GM23338 (cell line): Measurements from ENCODE around the gene CHTF8. TPM values are rescaled to one million over a fixed set of nuclear protein-coding genes. Genes with fewer than 3 reads are reported as not detected.

Experiments
- ATAC-seq: fragments of 200-7000 bp; cut with Tn5 transposase; 3 replicates; pipeline ENCODE4 v1.9.1; 2020
- DNase-seq: peaks from one replicate; pipeline ENCODE4 v3.0.0-alpha.2; 2015; ENCODE audit warnings: low spot score
- H2AFZ ChIP-seq: fragments of 200-600 bp; sonication (generic); 2 replicates; pipeline ENCODE4 v1.8.0; 2016; ENCODE audit warnings: antibody characterized with exemption, mild to moderate bottlenecking, moderate library complexity
- H3F3A ChIP-seq: fragments of 200-600 bp; sonication (generic); replicated peaks from 2 replicates; pipeline ENCODE4 v1.8.0; 2017; ENCODE audit warnings: antibody characterized with exemption, mixed run types, low read depth
- H3K27ac ChIP-seq: fragments of 200-600 bp; sonication (generic); 2 replicates; pipeline ENCODE4 v1.6.1; 2016; ENCODE audit warnings: low read depth
- H3K27me3 ChIP-seq: fragments of 200-600 bp; sonication (generic); 2 replicates; pipeline ENCODE4 v1.8.0; 2016; ENCODE audit warnings: mild to moderate bottlenecking, mixed run types, moderate library complexity; ENCODE audit not compliant: insufficient read depth
- H3K36me3 ChIP-seq: fragments of 200-600 bp; sonication (generic); 2 replicates; pipeline ENCODE4 v1.8.0; 2016; ENCODE audit warnings: mild to moderate bottlenecking; ENCODE audit not compliant: insufficient read depth
- H3K4me1 ChIP-seq: fragments of 200-600 bp; sonication (generic); 2 replicates; pipeline ENCODE4 v1.8.0; 2016; ENCODE audit warnings: mild to moderate bottlenecking, moderate library complexity; ENCODE audit not compliant: insufficient read depth
- H3K4me2 ChIP-seq: fragments of 200-600 bp; sonication (generic); 2 replicates; pipeline ENCODE4 v1.7.1; 2017; ENCODE audit warnings: mixed run types
- H3K4me3 ChIP-seq: fragments of 200-600 bp; sonication (generic); 2 replicates; pipeline ENCODE4 v1.6.1; 2016; ENCODE audit warnings: mixed run types
- H3K79me2 ChIP-seq: fragments of 200-600 bp; sonication (generic); replicated peaks from 2 replicates; pipeline ENCODE4 v1.8.0; 2017; ENCODE audit warnings: mild to moderate bottlenecking; ENCODE audit not compliant: insufficient read depth
- H3K9me2 ChIP-seq: fragments of 200-600 bp; sonication (generic); 2 replicates; pipeline ENCODE4 v1.8.0; 2017; ENCODE audit not compliant: insufficient read depth
- H4K20me1 ChIP-seq: fragments of 200-600 bp; sonication (generic); replicated peaks from 2 replicates; pipeline ENCODE4 v1.8.0; 2017; ENCODE audit warnings: mild to moderate bottlenecking; ENCODE audit not compliant: insufficient read depth
- H3K27ac Mint-ChIP-seq: 2 replicates; pipeline ENCODE4 v1.8.0; 2020; ENCODE audit warnings: inconsistent platforms, mild to moderate bottlenecking, moderate library complexity, mixed read lengths
- H3K27me3 Mint-ChIP-seq: 3 replicates; pipeline ENCODE4 v1.8.0; 2022; ENCODE audit warnings: low read depth, mild to moderate bottlenecking, moderate library complexity, mixed read lengths, inconsistent platforms; ENCODE audit not compliant: insufficient read depth, poor library complexity
- H3K36me3 Mint-ChIP-seq: 3 replicates; pipeline ENCODE4 v1.8.0; 2021; ENCODE audit warnings: low read depth, mild to moderate bottlenecking, inconsistent platforms, moderate library complexity, mixed read lengths
- H3K4me1 Mint-ChIP-seq: 3 replicates; pipeline ENCODE4 v1.8.0; 2020; ENCODE audit warnings: mild to moderate bottlenecking, inconsistent platforms, mixed read lengths
- H3K4me3 Mint-ChIP-seq: 3 replicates; pipeline ENCODE4 v1.8.0; 2021; ENCODE audit warnings: moderate library complexity, mild to moderate bottlenecking, inconsistent platforms, mixed read lengths
- H3K9me3 Mint-ChIP-seq: 3 replicates; pipeline ENCODE4 v1.8.0; 2020; ENCODE audit warnings: moderate library complexity, mild to moderate bottlenecking, inconsistent platforms, mixed read lengths
- CREB1 ChIP-seq: fragments of 250-450 bp; sonication (Bioruptor Pico); IDR thresholded peaks from 2 replicates; pipeline ENCODE4 v1.5.0; 2020; ENCODE audit warnings: low read depth, mild to moderate bottlenecking, moderate library complexity
- CTCF ChIP-seq, 2 experiments: fragments of 200-600 bp in 1 of 2; sonication (generic) in 1 of 2; conservative IDR thresholded peaks; 2 replicates each; pipeline versions ENCODE4 v1.5.1 to v1.6.1; 2016 to 2017; ENCODE audit warnings: antibody characterized with exemption in 2 of 2, low read depth in 2 of 2, mild to moderate bottlenecking in 2 of 2, moderate library complexity in 1 of 2
- EZH2 ChIP-seq: fragments of 200-600 bp; sonication (generic); IDR thresholded peaks from one replicate; pipeline ENCODE4 v1.8.0; 2017; ENCODE audit warnings: antibody characterized with exemption, mild to moderate bottlenecking, low read depth; ENCODE audit not compliant: unreplicated experiment
- EZH2phosphoT487 ChIP-seq: fragments of 200-600 bp; sonication (generic); IDR thresholded peaks from one replicate; pipeline ENCODE4 v1.8.1; 2018; ENCODE audit warnings: antibody characterized with exemption; ENCODE audit not compliant: unreplicated experiment
- JUNB ChIP-seq: IDR thresholded peaks from one replicate; pipeline ENCODE4 v1.6.1; 2016; ENCODE audit warnings: antibody characterized with exemption; ENCODE audit not compliant: unreplicated experiment
- NANOG ChIP-seq: IDR thresholded peaks from 2 replicates; pipeline ENCODE4 v1.6.1; 2016; ENCODE audit warnings: antibody characterized with exemption, borderline replicate concordance
- POLR2AphosphoS5 ChIP-seq: IDR thresholded peaks from 2 replicates; pipeline ENCODE4 v1.6.1; 2016; ENCODE audit warnings: antibody characterized with exemption, low read depth
- STAT1 ChIP-seq: IDR thresholded peaks from one replicate; pipeline ENCODE4 v1.6.1; 2016; ENCODE audit warnings: antibody characterized with exemption; ENCODE audit not compliant: unreplicated experiment
- ZNF114 ChIP-seq: fragments of 250-450 bp; sonication (Bioruptor Pico); IDR thresholded peaks from 2 replicates; pipeline ENCODE4 v1.5.0; 2020; ENCODE audit warnings: mild to moderate bottlenecking, moderate library complexity
- ZNF331 ChIP-seq: fragments of 250-450 bp; sonication (Bioruptor Pico); IDR thresholded peaks from 2 replicates; pipeline ENCODE4 v1.5.0; 2020; ENCODE audit warnings: low read depth, mild to moderate bottlenecking, moderate library complexity
- ZNF462 ChIP-seq: fragments of 250-450 bp; sonication (Bioruptor Pico); IDR thresholded peaks from 2 replicates; pipeline ENCODE4 v1.5.0; 2020; ENCODE audit warnings: mild to moderate bottlenecking, moderate library complexity
- polyA plus RNA-seq: library from polyadenylated mRNA; unstranded; fragments of >200 nt; fragmentation: Nextera tagmentation; extraction: Ambion mirVana; gene quantifications from 2 replicates; pipeline ENCODE4 v1.2.1, GENCODE V29; 2016
- total RNA-seq: library from RNA; depleted of rRNA; stranded (reverse); fragments of >200 nt; shearing (Covaris generic); gene quantifications from 2 replicates; pipeline ENCODE4 v1.2.3, GENCODE V29; 2014
- TF ChIP-seq, protein P1 (sequence below): IDR thresholded peaks from one replicate; pipeline ENCODE4 v1.6.1; 2018; ENCODE audit warnings: antibody characterized with exemption; ENCODE audit not compliant: unreplicated experiment
- TF ChIP-seq, protein P2 (sequence below): IDR thresholded peaks from 2 replicates; pipeline ENCODE4 v1.6.1; 2016; ENCODE audit warnings: antibody characterized with exemption

The CHTF8 gene
- total and polyA plus RNA-seq, 2 experiments from 2014 or later, result 24.4 to 155 TPM

DNA sequence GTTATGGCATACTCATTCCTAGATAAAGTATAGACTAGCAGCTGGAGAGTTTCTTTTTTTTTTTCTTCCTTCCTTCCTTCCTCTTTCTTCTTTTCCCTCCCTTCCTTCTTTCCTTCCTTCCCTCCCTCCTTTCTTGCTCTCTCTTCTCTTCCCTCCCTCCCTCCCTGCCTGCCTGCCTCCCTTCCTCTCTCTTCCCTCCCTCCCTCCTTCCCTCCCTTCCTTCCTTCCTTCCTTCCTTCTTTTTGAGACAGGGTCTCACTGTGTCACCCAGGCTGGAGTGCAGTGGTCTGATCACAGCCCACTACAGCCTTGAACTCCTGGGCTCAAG, 47.6 kb upstream of the CHTF8 start:
- Mint-ChIP-seq H3K4me1 (no peaks in the 10 kb centered on the region), H3K4me3 (no peak overlapping the region), H3K36me3 (0 out of 3 replicates have a peak, but pooled peaks cover 2% of the 10 kb centered on the region), H3K27ac (no peak overlapping the region), H3K9me3 (no peaks in the 10 kb centered on the region), H3K27me3 (peaks cover 1% of the 10 kb centered on the region)
- Histone ChIP-seq H3K27me3 (no peaks in the 10 kb centered on the region), H3K79me2 (no peaks in the 10 kb centered on the region), H3K4me1 (no peaks in the 10 kb centered on the region), H3K4me2 (no peak overlapping the region), H3K9me2 (no peaks in the 10 kb centered on the region), H4K20me1 (no peaks in the 10 kb centered on the region), H3K27ac (no peak overlapping the region), H3K36me3 (no peaks in the 10 kb centered on the region), H2AFZ (no peak overlapping the region), H3K4me3 (no peak overlapping the region), H3F3A (0 out of 2 replicates have a peak, but pooled peaks cover 5% of the 10 kb centered on the region)
- no peak for TF ChIP-seq ZNF331
- no peak for TF ChIP-seq JUNB
- no peak for TF ChIP-seq ZNF114 (CRISPR knock-in tag)
- no peak for TF ChIP-seq CREB1 (CRISPR knock-in tag)
- TF ChIP-seq, protein P1, sequence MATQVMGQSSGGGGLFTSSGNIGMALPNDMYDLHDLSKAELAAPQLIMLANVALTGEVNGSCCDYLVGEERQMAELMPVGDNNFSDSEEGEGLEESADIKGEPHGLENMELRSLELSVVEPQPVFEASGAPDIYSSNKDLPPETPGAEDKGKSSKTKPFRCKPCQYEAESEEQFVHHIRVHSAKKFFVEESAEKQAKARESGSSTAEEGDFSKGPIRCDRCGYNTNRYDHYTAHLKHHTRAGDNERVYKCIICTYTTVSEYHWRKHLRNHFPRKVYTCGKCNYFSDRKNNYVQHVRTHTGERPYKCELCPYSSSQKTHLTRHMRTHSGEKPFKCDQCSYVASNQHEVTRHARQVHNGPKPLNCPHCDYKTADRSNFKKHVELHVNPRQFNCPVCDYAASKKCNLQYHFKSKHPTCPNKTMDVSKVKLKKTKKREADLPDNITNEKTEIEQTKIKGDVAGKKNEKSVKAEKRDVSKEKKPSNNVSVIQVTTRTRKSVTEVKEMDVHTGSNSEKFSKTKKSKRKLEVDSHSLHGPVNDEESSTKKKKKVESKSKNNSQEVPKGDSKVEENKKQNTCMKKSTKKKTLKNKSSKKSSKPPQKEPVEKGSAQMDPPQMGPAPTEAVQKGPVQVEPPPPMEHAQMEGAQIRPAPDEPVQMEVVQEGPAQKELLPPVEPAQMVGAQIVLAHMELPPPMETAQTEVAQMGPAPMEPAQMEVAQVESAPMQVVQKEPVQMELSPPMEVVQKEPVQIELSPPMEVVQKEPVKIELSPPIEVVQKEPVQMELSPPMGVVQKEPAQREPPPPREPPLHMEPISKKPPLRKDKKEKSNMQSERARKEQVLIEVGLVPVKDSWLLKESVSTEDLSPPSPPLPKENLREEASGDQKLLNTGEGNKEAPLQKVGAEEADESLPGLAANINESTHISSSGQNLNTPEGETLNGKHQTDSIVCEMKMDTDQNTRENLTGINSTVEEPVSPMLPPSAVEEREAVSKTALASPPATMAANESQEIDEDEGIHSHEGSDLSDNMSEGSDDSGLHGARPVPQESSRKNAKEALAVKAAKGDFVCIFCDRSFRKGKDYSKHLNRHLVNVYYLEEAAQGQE, result no peak
- no peak for TF ChIP-seq EZH2
- no peak for TF ChIP-seq ZNF462 (CRISPR knock-in tag)
- TF ChIP-seq, protein P2, sequence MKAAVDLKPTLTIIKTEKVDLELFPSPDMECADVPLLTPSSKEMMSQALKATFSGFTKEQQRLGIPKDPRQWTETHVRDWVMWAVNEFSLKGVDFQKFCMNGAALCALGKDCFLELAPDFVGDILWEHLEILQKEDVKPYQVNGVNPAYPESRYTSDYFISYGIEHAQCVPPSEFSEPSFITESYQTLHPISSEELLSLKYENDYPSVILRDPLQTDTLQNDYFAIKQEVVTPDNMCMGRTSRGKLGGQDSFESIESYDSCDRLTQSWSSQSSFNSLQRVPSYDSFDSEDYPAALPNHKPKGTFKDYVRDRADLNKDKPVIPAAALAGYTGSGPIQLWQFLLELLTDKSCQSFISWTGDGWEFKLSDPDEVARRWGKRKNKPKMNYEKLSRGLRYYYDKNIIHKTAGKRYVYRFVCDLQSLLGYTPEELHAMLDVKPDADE, result no peak
- TF ChIP-seq CTCF (conservative IDR thresholded peaks at IDR 0.05; ENCODE audit: low read depth in 2 of 2), result no peak
- TF ChIP-seq STAT1, result no peak
- TF ChIP-seq EZH2phosphoT487, result no peak
- TF ChIP-seq POLR2AphosphoS5, result no peak
- TF ChIP-seq NANOG, result no peak
- DNase-seq, result no peak
- no peak for ATAC-seq
